DOHH2 (cell line): Measurements from ENCODE around the gene SPACA7.

Source experiments
- H3F3A ChIP-seq: fragments of 200-600 bp; sonication (generic), shearing (Covaris generic); 2 replicates; pipeline ENCODE4 v1.6.0; 2016; ENCODE audit warnings: antibody characterized with exemption, mild to moderate bottlenecking; ENCODE audit not compliant: control insufficient read depth, insufficient read depth
- H3K27ac ChIP-seq: fragments of 200-600 bp; sonication (generic); 2 replicates; pipeline ENCODE4 v1.5.1; 2014; ENCODE audit warnings: low read depth, mild to moderate bottlenecking, low read length, moderate library complexity
- H3K27me3 ChIP-seq: fragments of 200-600 bp; sonication (generic); 2 replicates; pipeline ENCODE4 v1.6.1; 2014; ENCODE audit warnings: mild to moderate bottlenecking, low read length, mixed read lengths; ENCODE audit not compliant: control insufficient read depth
- H3K36me3 ChIP-seq: fragments of 200-600 bp; sonication (generic); 2 replicates; pipeline ENCODE4 v1.6.1; 2014; ENCODE audit warnings: mild to moderate bottlenecking, low read length, moderate library complexity, mixed read lengths; ENCODE audit not compliant: control insufficient read depth
- H3K4me1 ChIP-seq: fragments of 200-600 bp; sonication (generic); 2 replicates; pipeline ENCODE4 v1.6.1; 2014; ENCODE audit warnings: mild to moderate bottlenecking, low read length, mixed read lengths; ENCODE audit not compliant: control insufficient read depth
- H3K4me2 ChIP-seq: fragments of 200-600 bp; sonication (generic); 2 replicates; pipeline ENCODE4 v1.6.0; 2014; ENCODE audit warnings: mild to moderate bottlenecking, low read length, moderate library complexity
- H3K4me3 ChIP-seq: fragments of 200-600 bp; sonication (generic); 2 replicates; pipeline ENCODE4 v1.5.1; 2014; ENCODE audit warnings: mild to moderate bottlenecking, low read length, mixed read lengths
- H3K79me2 ChIP-seq: fragments of 200-600 bp; sonication (generic); 2 replicates; pipeline ENCODE4 v1.6.1; 2014; ENCODE audit warnings: mild to moderate bottlenecking, low read length, mixed read lengths; ENCODE audit not compliant: control insufficient read depth
- H3K9me2 ChIP-seq: fragments of 200-600 bp; sonication (generic); replicated peaks from 2 replicates; pipeline ENCODE4 v1.6.1; 2014; ENCODE audit warnings: mild to moderate bottlenecking, low read length, mixed read lengths; ENCODE audit not compliant: control insufficient read depth
- H3K9me3 ChIP-seq: fragments of 200-600 bp; sonication (generic); 2 replicates; pipeline ENCODE4 v1.6.1; 2014; ENCODE audit warnings: antibody characterized with exemption, low read length, mixed read lengths; ENCODE audit not compliant: control insufficient read depth, insufficient read depth
- H4K20me1 ChIP-seq: fragments of 200-600 bp; sonication (generic); 2 replicates; pipeline ENCODE4 v1.6.0; 2014; ENCODE audit warnings: low read depth, mild to moderate bottlenecking, antibody characterized with exemption, low read length, moderate library complexity; ENCODE audit not compliant: control insufficient read depth, insufficient read depth
- CTCF ChIP-seq: fragments of 200-600 bp; sonication (generic); IDR thresholded peaks from one replicate; pipeline ENCODE4 v1.5.1; 2014; ENCODE audit warnings: antibody characterized with exemption, mild to moderate bottlenecking, low read depth, low read length; ENCODE audit not compliant: poor library complexity, severe bottlenecking
- EZH2phosphoT487 ChIP-seq: fragments of 200-600 bp; sonication (generic); IDR thresholded peaks from 2 replicates; pipeline ENCODE4 v1.6.1; 2017; ENCODE audit warnings: borderline replicate concordance, mild to moderate bottlenecking, antibody characterized with exemption, low read length, moderate library complexity, mixed read lengths

The SPACA7 gene

GRCh38 chr13:112441779-112442310 lies 65.7 kb downstream of the SPACA7 start:
- no peaks in the 10 kb centered on the region for H3K79me2 ChIP-seq
- no peaks in the 10 kb centered on the region for H3K9me2 ChIP-seq
- H3K4me1 ChIP-seq: no peaks in the 10 kb centered on the region
- H3K36me3 ChIP-seq: no peaks in the 10 kb centered on the region
- no peak overlapping the region for H3K27ac ChIP-seq
- TF ChIP-seq EZH2phosphoT487 (no peak), CTCF (no peak)
- H3K4me3 ChIP-seq: no peak overlapping the region
- H3F3A ChIP-seq: no peaks in the 10 kb centered on the region
- no peaks in the 10 kb centered on the region for H3K27me3 ChIP-seq
- no peak overlapping the region for H3K4me2 ChIP-seq
- no peaks in the 10 kb centered on the region for H3K9me3 ChIP-seq
- no peaks in the 10 kb centered on the region for H4K20me1 ChIP-seq

DNA sequence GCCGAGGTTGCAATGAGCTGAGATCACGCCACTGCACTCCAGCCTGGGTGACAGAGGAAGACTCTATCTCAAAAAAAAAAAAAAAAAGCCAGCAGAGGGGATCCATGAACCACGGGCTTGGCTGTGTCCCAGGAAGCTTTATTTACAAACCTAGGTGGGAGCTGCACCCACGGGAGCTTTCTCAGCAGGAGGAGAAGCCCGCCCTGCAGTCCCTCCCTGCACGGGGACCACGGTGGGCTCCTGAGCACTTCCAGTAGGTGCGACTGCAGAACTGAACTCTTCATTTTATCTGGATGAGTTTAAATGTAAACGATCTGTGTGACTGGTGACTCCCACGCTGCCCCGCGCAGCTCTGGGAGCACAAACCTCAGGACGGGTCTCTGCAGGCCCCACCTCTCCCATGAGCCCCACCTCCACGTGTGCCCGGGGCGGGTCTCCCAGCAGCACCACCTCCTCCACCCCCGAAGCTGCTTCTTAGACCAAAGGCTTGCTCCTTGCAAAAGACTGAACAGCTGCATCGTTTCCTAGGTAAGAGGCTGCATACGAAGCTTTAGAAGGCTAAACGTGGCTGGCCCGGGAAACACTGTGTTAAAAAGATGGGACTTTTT lies 66.4 kb downstream of the SPACA7 start:
- H3K79me2 ChIP-seq: no peaks in the 10 kb centered on the region
- no peak overlapping the region for H3K27ac ChIP-seq
- no peaks in the 10 kb centered on the region for H4K20me1 ChIP-seq
- no peaks in the 10 kb centered on the region for H3K27me3 ChIP-seq
- H3K9me3 ChIP-seq: no peaks in the 10 kb centered on the region
- no peak overlapping the region for H3K4me2 ChIP-seq
- no peak overlapping the region for H3K4me3 ChIP-seq
- TF ChIP-seq EZH2phosphoT487 (no peak), CTCF (no peak)
- no peaks in the 10 kb centered on the region for H3K4me1 ChIP-seq
- no peaks in the 10 kb centered on the region for H3K9me2 ChIP-seq
- no peaks in the 10 kb centered on the region for H3F3A ChIP-seq
- H3K36me3 ChIP-seq: no peaks in the 10 kb centered on the region

DNA sequence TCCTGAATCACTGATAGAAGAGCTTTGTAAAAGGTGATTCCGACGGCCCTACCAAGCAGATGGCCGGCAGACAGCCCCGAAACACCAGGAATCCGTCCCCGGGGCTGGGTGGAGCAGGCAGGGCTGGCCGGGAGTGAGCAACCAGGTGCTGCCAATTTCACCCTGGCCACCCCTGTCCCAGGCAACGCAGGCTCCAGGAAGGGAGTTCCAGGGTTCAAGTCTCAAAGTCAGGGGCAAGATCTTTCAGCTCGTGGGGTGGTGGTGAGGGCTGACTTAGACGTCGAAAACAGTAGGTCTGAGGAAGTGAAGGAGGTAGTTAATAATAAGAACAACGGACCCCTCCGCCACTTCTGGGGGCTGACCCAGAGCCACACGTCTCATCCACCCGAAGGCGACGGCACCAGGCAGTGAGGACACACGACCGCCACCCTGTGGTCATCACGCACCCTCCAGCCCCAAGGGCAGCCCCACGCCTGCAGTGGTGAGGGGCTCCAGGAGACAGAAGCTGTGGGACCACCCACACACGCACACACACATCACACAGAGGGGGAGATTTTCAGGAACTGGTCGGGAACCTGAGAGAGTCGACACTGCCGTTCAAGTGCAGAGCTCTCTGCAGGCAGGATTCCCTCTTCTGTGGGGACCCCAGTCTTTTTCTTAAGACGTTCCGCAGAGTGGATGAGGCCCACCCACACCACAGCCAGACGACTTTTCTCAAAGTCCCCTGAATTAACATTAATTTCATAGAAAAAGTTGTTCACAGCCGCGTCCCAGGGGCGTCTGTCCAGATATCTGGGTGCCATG lies 67.2 kb downstream of the SPACA7 start:
- H3K27ac ChIP-seq: no peak overlapping the region
- no peaks in the 10 kb centered on the region for H3K27me3 ChIP-seq
- no peaks in the 10 kb centered on the region for H3K9me2 ChIP-seq
- no peak overlapping the region for H3K4me2 ChIP-seq
- H3K36me3 ChIP-seq: no peaks in the 10 kb centered on the region
- no peaks in the 10 kb centered on the region for H3K4me1 ChIP-seq
- no peak for TF ChIP-seq CTCF
- TF ChIP-seq EZH2phosphoT487: no peak
- H3K9me3 ChIP-seq: no peaks in the 10 kb centered on the region
- no peaks in the 10 kb centered on the region for H3K79me2 ChIP-seq
- no peak overlapping the region for H3K4me3 ChIP-seq
- no peaks in the 10 kb centered on the region for H3F3A ChIP-seq
- no peaks in the 10 kb centered on the region for H4K20me1 ChIP-seq
